ENCODE data around the gene FCN3.
"Not testable (repeated sequence)": the region's sequence is repeated elsewhere in the genome, so short reads cannot be mapped to it uniquely, and the experiment has no call there.

The FCN3 gene

GRCh38 chr1:27398405-27399149 lies 24.0 kb upstream of the FCN3 start:
- no peak for DNase-seq

- no peak for DNase-seq
Observed at GRCh38 chr1:27397749-27398148, 23.1 kb upstream of the FCN3 start.

GRCh38 chr1:27397110-27397509 lies 22.5 kb upstream of the FCN3 start:
- DNase-seq, result no peak

GRCh38 chr1:27395441-27396195 lies 21.0 kb upstream of the FCN3 start:
- DNase-seq, result peak; percentile 83

- DNase-seq, result no peak
Observed at GRCh38 chr1:27394925-27395324, 20.3 kb upstream of the FCN3 start.

- no peak for DNase-seq
Observed at GRCh38 chr1:27394282-27394658, 19.6 kb upstream of the FCN3 start.

- no peak for DNase-seq
Observed at GRCh38 chr1:27393641-27394281, 19.1 kb upstream of the FCN3 start.

GRCh38 chr1:27392778-27393635 lies 18.4 kb upstream of the FCN3 start:
- no peak for DNase-seq

GRCh38 chr1:27392096-27392777 lies 17.6 kb upstream of the FCN3 start, which contains the start of gene GPR3:
GPR3 (plus strand) TSS chr1:27392622; CDS start chr1:27393799, 1,177 bp downstream.
- DNase-seq, result peak; percentile 94

GRCh38 chr1:27391511-27392095 lies 17.0 kb upstream of the FCN3 start:
- no peak for DNase-seq

GRCh38 chr1:27388337-27389005 lies 13.8 kb upstream of the FCN3 start:
- no peak for DNase-seq

GRCh38 chr1:27384797-27385196 lies 10.2 kb upstream of the FCN3 start:
- not testable (repeated sequence) for DNase-seq

GRCh38 chr1:27383661-27384060 lies 9.0 kb upstream of the FCN3 start:
- no peak for DNase-seq

GRCh38 chr1:27383039-27383605 lies 8.5 kb upstream of the FCN3 start, which contains the start of gene CD164L2:
CD164L2 (minus strand) TSS chr1:27383333; CDS start chr1:27383239, 94 bp downstream.
- no peak for DNase-seq

- no peak for DNase-seq
Observed at GRCh38 chr1:27381969-27382762, 7.5 kb upstream of the FCN3 start.

- no peak for DNase-seq
Observed at GRCh38 chr1:27380766-27381733, 6.4 kb upstream of the FCN3 start.

- DNase-seq, result no peak
Observed at GRCh38 chr1:27380224-27380623, 5.6 kb upstream of the FCN3 start.

GRCh38 chr1:27379564-27380122 lies 5.0 kb upstream of the FCN3 start:
- DNase-seq, result no peak

Data from 8988T (cell line).